ENCODE data around the gene LDLRAD4.

The LDLRAD4 gene

GRCh38 chr18:13574761-13575160, 356.2 kb downstream of the LDLRAD4 start:
- TF ChIP-seq, protein P1, sequence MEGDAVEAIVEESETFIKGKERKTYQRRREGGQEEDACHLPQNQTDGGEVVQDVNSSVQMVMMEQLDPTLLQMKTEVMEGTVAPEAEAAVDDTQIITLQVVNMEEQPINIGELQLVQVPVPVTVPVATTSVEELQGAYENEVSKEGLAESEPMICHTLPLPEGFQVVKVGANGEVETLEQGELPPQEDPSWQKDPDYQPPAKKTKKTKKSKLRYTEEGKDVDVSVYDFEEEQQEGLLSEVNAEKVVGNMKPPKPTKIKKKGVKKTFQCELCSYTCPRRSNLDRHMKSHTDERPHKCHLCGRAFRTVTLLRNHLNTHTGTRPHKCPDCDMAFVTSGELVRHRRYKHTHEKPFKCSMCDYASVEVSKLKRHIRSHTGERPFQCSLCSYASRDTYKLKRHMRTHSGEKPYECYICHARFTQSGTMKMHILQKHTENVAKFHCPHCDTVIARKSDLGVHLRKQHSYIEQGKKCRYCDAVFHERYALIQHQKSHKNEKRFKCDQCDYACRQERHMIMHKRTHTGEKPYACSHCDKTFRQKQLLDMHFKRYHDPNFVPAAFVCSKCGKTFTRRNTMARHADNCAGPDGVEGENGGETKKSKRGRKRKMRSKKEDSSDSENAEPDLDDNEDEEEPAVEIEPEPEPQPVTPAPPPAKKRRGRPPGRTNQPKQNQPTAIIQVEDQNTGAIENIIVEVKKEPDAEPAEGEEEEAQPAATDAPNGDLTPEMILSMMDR (IDR thresholded peaks at IDR 0.05; ENCODE audit: low read depth, low read length) = no peak
- DNase-seq (ENCODE audit: extremely low read depth, low read depth) = no peak

GRCh38 chr18:13576598-13576997, 358.0 kb downstream of the LDLRAD4 start:
- TF ChIP-seq, protein P1 (IDR thresholded peaks at IDR 0.05; ENCODE audit: low read depth, low read length) = no peak

DNA sequence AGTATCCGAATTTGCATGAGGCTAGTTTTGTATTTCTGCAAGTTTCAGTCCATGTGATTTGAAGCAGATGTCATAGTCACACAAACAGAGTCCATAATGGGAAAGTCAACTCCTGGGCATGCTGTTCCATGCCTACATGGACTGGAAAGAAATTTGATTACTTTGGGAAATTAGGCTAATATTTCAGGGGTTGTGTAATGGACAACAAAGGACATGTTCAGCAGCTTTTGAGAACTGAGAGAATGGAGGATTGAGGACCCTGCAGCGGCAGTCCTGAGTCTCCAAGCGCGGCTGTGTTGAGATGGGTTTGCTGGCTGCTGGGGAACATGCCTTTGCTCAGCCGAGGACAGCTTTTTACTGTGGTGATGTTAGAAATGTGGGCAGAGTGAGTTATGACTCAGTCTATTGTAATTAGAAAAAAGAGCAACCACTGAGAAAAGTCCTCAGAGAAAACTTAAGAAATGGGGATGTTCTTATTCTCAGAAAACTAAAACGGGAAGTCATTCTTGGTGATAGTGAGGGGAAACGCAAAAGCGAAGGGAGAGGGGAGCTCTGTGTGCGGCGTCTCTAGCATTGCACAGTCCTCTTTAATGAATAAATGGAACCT, 358.6 kb downstream of the LDLRAD4 start:
- DNase-seq (ENCODE audit: extremely low read depth, low read depth) = no peak
- TF ChIP-seq, protein P1 (IDR thresholded peaks at IDR 0.05; ENCODE audit: low read depth, low read length) = no peak

More at GRCh38 chr18:13576598-13576997, 358.0 kb downstream of the LDLRAD4 start:
- no peak for DNase-seq (ENCODE audit: extremely low read depth, low read depth)

GRCh38 chr18:13577781-13578180, 359.2 kb downstream of the LDLRAD4 start:
- DNase-seq (ENCODE audit: extremely low read depth, low read depth) = no peak

DNA sequence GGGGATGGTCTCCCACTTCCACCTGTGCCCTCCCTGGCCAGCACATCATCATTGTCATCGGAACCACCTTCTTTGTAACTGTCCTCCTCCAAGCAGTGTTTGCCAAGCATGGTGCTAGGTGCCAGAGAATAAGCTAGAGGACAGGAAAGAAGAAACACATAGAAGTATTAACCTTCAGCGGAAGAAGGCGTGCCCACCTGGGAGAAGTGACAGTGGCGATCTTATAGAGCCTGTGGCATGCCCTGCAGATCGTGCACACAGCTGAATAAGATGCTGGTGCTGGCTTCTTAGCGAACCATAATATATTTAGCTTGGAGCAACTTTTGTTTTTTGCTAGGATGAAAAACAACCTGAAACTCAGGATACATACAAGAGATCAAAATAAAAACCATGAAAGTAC, 359.8 kb downstream of the LDLRAD4 start:
- DNase-seq (ENCODE audit: extremely low read depth, low read depth) = no peak
- TF ChIP-seq, protein P1 (IDR thresholded peaks at IDR 0.05; ENCODE audit: low read depth, low read length) = no peak

More at GRCh38 chr18:13577781-13578180, 359.2 kb downstream of the LDLRAD4 start:
- TF ChIP-seq, protein P1 (IDR thresholded peaks at IDR 0.05; ENCODE audit: low read depth, low read length) = no peak

GRCh38 chr18:13579874-13580273, 361.3 kb downstream of the LDLRAD4 start:
- no peak for DNase-seq (ENCODE audit: extremely low read depth, low read depth)
- TF ChIP-seq, protein P1 (IDR thresholded peaks at IDR 0.05; ENCODE audit: low read depth, low read length) = no peak

DNA sequence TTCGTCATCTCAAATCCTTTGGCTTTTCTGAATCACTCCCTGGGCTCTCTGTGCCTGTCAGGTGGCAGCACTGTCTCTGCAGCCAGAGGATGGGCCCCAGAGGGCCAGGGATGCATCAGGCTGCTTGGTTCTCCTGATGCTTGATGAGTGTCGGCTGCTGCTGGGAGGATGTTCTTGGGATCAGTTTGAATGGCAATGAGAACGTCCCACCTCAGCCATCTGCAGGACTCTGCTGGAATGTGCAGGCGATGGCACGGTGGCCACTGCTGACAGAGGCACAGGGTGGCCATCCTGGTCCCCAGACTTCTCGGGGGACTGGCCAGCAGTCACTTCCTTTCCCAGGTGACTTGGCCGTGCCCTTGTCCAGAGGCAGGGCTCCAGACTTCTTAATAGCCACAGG, 361.8 kb downstream of the LDLRAD4 start:
- TF ChIP-seq, protein P1 (IDR thresholded peaks at IDR 0.05; ENCODE audit: low read depth, low read length) = no peak
- DNase-seq (ENCODE audit: extremely low read depth, low read depth) = no peak
